Ascending aorta (tissue), 2 donors: Measurements from ENCODE around the gene PSG11. TPM values are rescaled to one million over a fixed set of nuclear protein-coding genes. Genes with fewer than 3 reads are reported as not detected.
"Not testable (repeated sequence)": the region's sequence is repeated elsewhere in the genome, so short reads cannot be mapped to it uniquely, and the experiment has no call there.

Experiments
- DNase-seq, 2 donors: peaks; one replicate each; pipeline ENCODE4 v3.0.0-alpha.2; 2019; ENCODE audit warnings: low spot score in 2 of 2
- H3K27ac ChIP-seq, 2 donors: fragments of 200-600 bp; sonication (generic); one replicate each; pipeline ENCODE4 v1.5.1; 2016 to 2017; ENCODE audit warnings: mild to moderate bottlenecking in 1 of 2
- H3K27me3 ChIP-seq: fragments of 200-600 bp; sonication (generic); one replicate; pipeline ENCODE4 v1.5.1; 2017
- H3K36me3 ChIP-seq, 2 donors: fragments of 200-600 bp; sonication (generic); one replicate each; pipeline ENCODE4 v1.5.1; 2016
- H3K4me1 ChIP-seq, 2 donors: fragments of 200-600 bp; sonication (generic); one replicate each; pipeline ENCODE4 v1.5.1; 2016 to 2017; ENCODE audit warnings: mild to moderate bottlenecking in 1 of 2
- H3K4me3 ChIP-seq, 2 donors: fragments of 200-600 bp; sonication (generic); one replicate each; pipeline ENCODE4 v1.5.1; 2016 to 2017; ENCODE audit warnings: mild to moderate bottlenecking in 1 of 2
- H3K9me3 ChIP-seq, 2 donors: fragments of 200-600 bp; sonication (generic); one replicate each; pipeline ENCODE4 v1.5.1; 2016
- CTCF ChIP-seq, 3 experiments: fragments of 200-600 bp in 2 of 3; fragments of 450-650 bp in 1 of 3; sonication (generic) in 2 of 3; IDR thresholded peaks; one replicate each; pipeline ENCODE4 v1.5.1; 2016 to 2019; ENCODE audit warnings: antibody characterized with exemption in 3 of 3, mild to moderate bottlenecking in 1 of 3, moderate library complexity in 1 of 3
- intact Hi-C: fragments of 100-400 bp; cut with DNase I; formaldehyde crosslinking; loops from one replicate; pipeline ENCODE4 v1.15.1; 2023
- total RNA-seq: library from RNA; depleted of rRNA; stranded (reverse); fragments of >200 nt; gene quantifications from one replicate; pipeline ENCODE4 v1.1.0, GENCODE V29; 2016

Gene PSG11
- total RNA-seq, 1 donor from 2014 or later: not detected

DNA sequence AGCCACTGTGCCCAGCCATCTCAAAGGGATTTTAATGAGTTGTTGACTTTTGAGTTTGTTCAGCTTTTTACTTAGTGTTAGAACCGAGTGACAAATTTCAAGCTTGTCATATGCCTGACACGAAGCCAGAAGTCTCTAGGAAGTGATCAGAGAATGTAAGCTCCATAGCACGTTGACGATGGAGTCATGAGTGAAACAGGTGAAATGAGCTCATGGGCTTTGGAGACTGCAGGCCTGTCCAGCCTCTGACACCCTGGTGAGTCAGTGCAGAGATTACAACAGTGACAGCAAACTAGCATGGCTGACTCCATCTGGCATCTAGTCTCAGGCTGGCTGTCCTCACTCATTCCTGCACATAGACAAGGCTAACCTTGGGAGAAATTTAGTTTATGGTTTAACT, 4.6 kb downstream of the PSG11 start:
- H3K4me1 ChIP-seq, intact Hi-C loops, H3K27ac ChIP-seq, H3K9me3 ChIP-seq, DNase-seq, H3K27me3 ChIP-seq, H3K4me3 ChIP-seq, H3K36me3 ChIP-seq: not testable (repeated sequence)

- H3K27ac ChIP-seq, intact Hi-C loops, H3K4me3 ChIP-seq, H3K27me3 ChIP-seq, DNase-seq, H3K4me1 ChIP-seq, H3K9me3 ChIP-seq, H3K36me3 ChIP-seq: not testable (repeated sequence)
Observed at GRCh38 chr19:43019588-43019987, 6.7 kb downstream of the PSG11 start.

- H3K9me3 ChIP-seq, intact Hi-C loops, H3K27ac ChIP-seq, DNase-seq, H3K27me3 ChIP-seq, H3K36me3 ChIP-seq, H3K4me3 ChIP-seq, H3K4me1 ChIP-seq: not testable (repeated sequence)
Observed at GRCh38 chr19:43005841-43006240, 20.4 kb downstream of the PSG11 start.

GRCh38 chr19:43004846-43005245, 21.4 kb downstream of the PSG11 start:
- H3K27ac ChIP-seq, H3K4me3 ChIP-seq, H3K27me3 ChIP-seq, intact Hi-C loops, DNase-seq, H3K36me3 ChIP-seq, H3K4me1 ChIP-seq, H3K9me3 ChIP-seq: not testable (repeated sequence)

DNA sequence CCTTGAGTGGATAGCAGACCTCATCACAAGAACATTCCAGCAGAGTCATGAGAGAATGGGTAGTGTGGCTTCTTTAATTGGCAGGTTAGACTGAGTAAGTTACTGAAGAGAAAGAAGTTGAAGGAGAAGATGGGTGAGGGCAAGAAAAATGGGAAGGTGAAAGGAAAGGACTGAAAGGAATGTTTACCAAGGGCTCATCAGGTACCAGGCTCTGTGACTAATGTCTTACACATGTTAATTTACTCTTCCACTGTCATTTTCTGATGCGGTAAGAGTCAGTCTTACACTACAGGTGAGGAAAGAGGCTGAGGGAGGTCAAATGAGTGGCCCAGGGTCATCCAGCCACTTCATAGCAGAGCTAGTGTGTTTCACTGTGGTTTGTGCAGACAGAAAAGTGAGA, 22.6 kb downstream of the PSG11 start:
- intact Hi-C loops, H3K27me3 ChIP-seq, H3K4me3 ChIP-seq, H3K36me3 ChIP-seq, H3K4me1 ChIP-seq, DNase-seq, H3K27ac ChIP-seq, H3K9me3 ChIP-seq: not testable (repeated sequence)

- H3K36me3 ChIP-seq, H3K4me3 ChIP-seq, H3K27ac ChIP-seq, H3K9me3 ChIP-seq, H3K27me3 ChIP-seq, H3K4me1 ChIP-seq, intact Hi-C loops, DNase-seq: not testable (repeated sequence)
Observed at GRCh38 chr19:43002948-43003347, 23.3 kb downstream of the PSG11 start.

DNA sequence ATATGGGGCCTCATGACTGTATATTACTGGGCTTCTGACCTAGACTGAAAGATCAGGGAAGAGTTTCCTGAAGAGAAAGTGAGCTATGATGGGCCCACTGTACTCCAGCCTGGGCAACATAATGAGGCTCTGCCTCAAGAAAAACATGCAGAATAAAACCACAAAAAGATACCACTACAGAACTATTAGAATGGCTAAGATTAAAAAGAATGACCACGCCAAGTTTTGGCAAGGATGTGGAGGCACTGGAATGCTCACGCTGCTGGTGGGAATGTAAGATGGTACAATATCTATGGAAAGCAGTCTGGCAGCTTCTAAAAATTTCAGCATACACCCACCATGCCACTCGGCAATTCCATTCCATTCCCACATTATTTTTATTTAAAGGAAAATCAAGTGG, 30.1 kb downstream of the PSG11 start:
- DNase-seq, H3K27ac ChIP-seq, intact Hi-C loops, H3K27me3 ChIP-seq, H3K9me3 ChIP-seq, H3K36me3 ChIP-seq, H3K4me3 ChIP-seq, H3K4me1 ChIP-seq: not testable (repeated sequence)

GRCh38 chr19:42992029-42992604, 34.2 kb downstream of the PSG11 start:
- H3K27ac ChIP-seq, H3K36me3 ChIP-seq, H3K4me1 ChIP-seq, DNase-seq, H3K4me3 ChIP-seq, H3K27me3 ChIP-seq, H3K9me3 ChIP-seq, intact Hi-C loops: not testable (repeated sequence)

- Histone ChIP-seq H3K27ac (no peak overlapping the region), H3K9me3 (no peaks in the 10 kb centered on the region), H3K4me3 (no peak overlapping the region), H3K27me3 (no peaks in the 10 kb centered on the region), H3K4me1 (no peaks in the 10 kb centered on the region), H3K36me3 (no peaks in the 10 kb centered on the region)
- intact Hi-C loops: no loop called here
- DNase-seq: no peak
- no peak for TF ChIP-seq CTCF (IDR thresholded peaks at IDR 0.05)
Observed at GRCh38 chr19:42989851-42990250, 36.4 kb downstream of the PSG11 start.

GRCh38 chr19:42989186-42989585, 37.1 kb downstream of the PSG11 start:
- H3K36me3 ChIP-seq, intact Hi-C loops, H3K9me3 ChIP-seq, H3K4me1 ChIP-seq, H3K4me3 ChIP-seq, H3K27ac ChIP-seq, H3K27me3 ChIP-seq, DNase-seq: not testable (repeated sequence)

- DNase-seq, intact Hi-C loops, H3K9me3 ChIP-seq, H3K27me3 ChIP-seq, H3K4me3 ChIP-seq, H3K27ac ChIP-seq, H3K4me1 ChIP-seq, H3K36me3 ChIP-seq: not testable (repeated sequence)
Observed at GRCh38 chr19:42988206-42988605, 38.1 kb downstream of the PSG11 start.
